ENCODE measurements around the gene MYO5A. TPM values are rescaled to one million over a fixed set of nuclear protein-coding genes. Genes with fewer than 3 reads are reported as not detected.

The MYO5A gene
- total and polyA plus RNA-seq, 9 of the 15 experiments (the other 6 are each of a cell fraction or from before 2014, with no cell fraction given): 0.03 to 0.82 (median 0.40) TPM

- H3K36me3 ChIP-seq (ENCODE audit: control insufficient read depth, insufficient read depth, low read length): no peaks in the 10 kb centered on the region
- H4K20me1 ChIP-seq (replicated peaks; ENCODE audit: control insufficient read depth, insufficient read depth, low read length): no peaks in the 10 kb centered on the region
- ATAC-seq: no peak
- H3K4me1 ChIP-seq (replicated peaks in 1 of 2; ENCODE audit: control insufficient read depth in 2 of 2, insufficient read depth in 2 of 2, low read length in 2 of 2): no peaks in the 10 kb centered on the region
- intact Hi-C loops (cut with micrococcal nuclease): no loop called here
- H3K9me1 ChIP-seq (ENCODE audit: control insufficient read depth, insufficient read depth, low read length): no peaks in the 10 kb centered on the region
- no peaks in the 10 kb centered on the region for H3K79me2 ChIP-seq (ENCODE audit: control insufficient read depth, insufficient read depth, low read length)
- DNase-seq (ENCODE audit: extremely low read depth in 1 of 4, low spot score in 3 of 4): no peak
- no peak overlapping the region for H3K4me3 ChIP-seq
- FAIRE-seq: no peak
- no peaks in the 10 kb centered on the region for H3K9me3 ChIP-seq (replicated peaks; ENCODE audit: control insufficient read depth, insufficient read depth, low read depth, low read length)
- BruUV-seq (replicated peaks): no TSS peak
- in situ Hi-C loops (cut with MboI): no loop called here
- H3K27ac ChIP-seq (ENCODE audit: extremely low read depth, low read depth, low read length): no peak overlapping the region
- no peak for TF ChIP-seq RFX1 (IDR thresholded peaks at IDR 0.05)
- TF ChIP-seq NONO (IDR thresholded peaks at IDR 0.05; ENCODE audit: low read depth in 2 of 2, low read length in 1 of 2): no peak
- no peak for TF ChIP-seq FOXP4 (CRISPR knock-in tag; IDR thresholded peaks at IDR 0.05; ENCODE audit: borderline replicate concordance)
- no peak for TF ChIP-seq CHD2 (IDR thresholded peaks at IDR 0.05; ENCODE audit: low read depth, low read length)
- TF ChIP-seq MTA3 (IDR thresholded peaks at IDR 0.05; ENCODE audit: borderline replicate concordance): no peak
- TF ChIP-seq SLC30A9 (CRISPR knock-in tag; IDR thresholded peaks at IDR 0.05): no peak
- TF ChIP-seq ZNF449 (CRISPR knock-in tag; IDR thresholded peaks at IDR 0.05): no peak
- TF ChIP-seq ZFP30 (CRISPR knock-in tag; IDR thresholded peaks at IDR 0.05; ENCODE audit: borderline replicate concordance): no peak
- no peak for TF ChIP-seq GATAD2A (IDR thresholded peaks at IDR 0.05)
- TF ChIP-seq MED1 (CRISPR knock-in tag; IDR thresholded peaks at IDR 0.05; ENCODE audit: borderline replicate concordance): no peak
- TF ChIP-seq MEF2D (tag; conservative IDR thresholded peaks at IDR 0.05; ENCODE audit: low read depth): no peak
- TF ChIP-seq PTRF (tag; IDR thresholded peaks at IDR 0.05): no peak
- no peak for TF ChIP-seq ZNF780A (CRISPR knock-in tag; IDR thresholded peaks at IDR 0.05)
- TF ChIP-seq SAFB (IDR thresholded peaks at IDR 0.05; ENCODE audit: borderline replicate concordance, low read depth, low read length): no peak
- ChIA-PET POLR2A (no interaction called here), CTCF (ENCODE audit: low intra/inter-chr PET ratio) (no interaction called here)
- no peak overlapping the region for H3K9ac ChIP-seq (ENCODE audit: insufficient read depth in 1 of 2, low read depth in 2 of 2, low read length in 2 of 2)
- 0% methylated on average over 2 of the region's 2 CpGs for WGBS (ENCODE audit: insufficient coverage, low coverage, missing lambda C conversion rate)
- peaks cover 0 to 3% of the 10 kb centered on the region in 2 experiments; a peak in 3 of 5 replicates for H3K27me3 ChIP-seq (ENCODE audit: control insufficient read depth in 2 of 2, insufficient read depth in 2 of 2, low read length in 2 of 2)
- no peak overlapping the region for H2AFZ ChIP-seq (ENCODE audit: low read depth, low read length)
- no peak overlapping the region for H3K4me2 ChIP-seq (ENCODE audit: insufficient read depth, low read length)
These were observed 227.3 kb downstream of the MYO5A start for GRCh38 chr15:52301265-52301847.

Measured in K562 (cell line).